Measurements from ENCODE around the gene WDR87.
"Not testable (repeated sequence)": the region's sequence is repeated elsewhere in the genome, so short reads cannot be mapped to it uniquely, and the experiment has no call there.

Gene WDR87

GRCh38 chr19:37929355-37929923 is 23.0 kb upstream of the WDR87 start:
- no peak for DNase-seq

GRCh38 chr19:37928527-37929286 is 22.3 kb upstream of the WDR87 start:
- DNase-seq = no peak

DNA sequence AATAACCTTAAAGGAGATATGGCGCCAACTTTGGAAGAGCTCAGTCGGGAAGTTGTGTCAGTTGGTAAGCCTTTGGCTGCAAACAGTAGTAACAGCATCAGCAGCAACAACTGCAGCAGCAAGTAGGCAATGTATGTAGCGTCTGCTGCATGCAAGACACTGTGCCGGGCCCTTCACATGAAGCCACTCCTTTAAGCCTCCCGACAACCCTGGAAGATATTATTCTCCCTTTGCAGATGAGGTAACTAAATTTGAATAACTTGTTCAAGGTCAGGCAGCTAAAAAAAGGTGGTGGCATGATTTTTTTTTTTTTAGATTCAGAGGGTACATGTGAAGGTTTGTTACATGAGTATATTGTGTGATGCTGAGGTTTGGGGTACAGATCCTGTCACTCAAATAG is 20.3 kb upstream of the WDR87 start:
- no peak for DNase-seq

DNA sequence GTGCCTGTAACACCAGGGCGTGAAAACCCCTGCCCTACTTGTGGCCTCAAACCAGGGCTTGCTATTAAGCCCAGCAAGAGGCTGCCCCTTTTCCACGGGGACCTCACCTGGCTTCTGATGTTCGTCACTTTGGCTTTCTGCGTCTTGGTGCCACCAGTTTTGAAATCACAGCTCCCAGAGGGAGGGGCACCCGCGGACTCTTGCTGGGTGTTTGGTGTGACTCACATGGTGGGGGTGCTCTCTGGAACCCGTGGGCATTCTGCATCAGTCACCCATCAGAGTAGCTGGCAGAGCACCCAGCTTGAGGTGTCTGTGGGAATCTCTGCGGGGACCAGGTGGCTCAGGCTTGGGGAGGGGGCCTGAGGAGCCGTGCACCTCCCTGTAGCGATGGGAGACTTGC is 19.9 kb upstream of the WDR87 start:
- DNase-seq = no peak

GRCh38 chr19:37925212-37925611 is 18.8 kb upstream of the WDR87 start:
- no peak for DNase-seq

- not testable (repeated sequence) for DNase-seq
Measured at GRCh38 chr19:37924573-37924972, 18.2 kb upstream of the WDR87 start.

DNA sequence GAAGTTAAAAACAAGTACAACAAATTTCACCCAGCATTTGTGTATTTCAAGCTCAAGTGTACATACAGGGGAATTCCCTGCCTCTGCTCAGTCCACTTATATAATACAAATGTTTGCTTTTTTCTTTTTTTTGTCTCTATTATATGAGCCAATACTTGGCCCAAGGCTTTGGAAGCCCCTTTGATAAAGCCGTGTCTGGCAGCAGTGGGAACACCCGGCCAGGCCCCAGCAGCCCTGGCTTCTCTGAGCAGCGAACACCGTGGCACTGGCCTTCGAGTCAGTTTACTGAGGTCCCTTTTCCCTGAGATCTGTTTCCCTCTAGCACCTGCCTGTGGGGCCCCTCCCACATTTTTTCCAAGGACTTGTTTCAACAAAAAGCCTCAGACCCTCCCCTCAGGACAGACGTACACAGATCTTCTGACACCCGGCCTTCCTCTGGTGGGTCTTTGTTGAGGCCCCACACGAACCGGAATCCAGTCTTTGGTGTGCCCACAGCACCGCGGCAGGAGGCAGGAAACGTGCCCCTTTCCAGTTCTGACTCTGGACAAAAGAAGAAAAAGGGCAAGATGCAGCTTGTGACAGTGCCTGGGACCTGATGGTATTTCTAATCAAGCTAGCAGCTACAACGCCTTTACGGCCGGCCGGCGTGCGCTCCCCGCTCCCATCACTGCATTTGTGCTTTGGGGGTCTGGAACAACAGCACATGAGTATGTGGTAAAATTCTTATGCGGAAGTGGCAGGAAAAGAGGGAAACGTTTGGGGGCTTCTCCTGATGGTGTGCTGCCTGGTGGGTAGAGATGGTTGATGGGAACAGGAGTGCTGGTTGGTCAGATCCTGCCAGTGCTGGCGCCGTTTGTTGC is 14.4 kb upstream of the WDR87 start:
- DNase-seq = no peak

- DNase-seq = no peak
Measured at GRCh38 chr19:37914908-37915307, 8.5 kb upstream of the WDR87 start.

DNA sequence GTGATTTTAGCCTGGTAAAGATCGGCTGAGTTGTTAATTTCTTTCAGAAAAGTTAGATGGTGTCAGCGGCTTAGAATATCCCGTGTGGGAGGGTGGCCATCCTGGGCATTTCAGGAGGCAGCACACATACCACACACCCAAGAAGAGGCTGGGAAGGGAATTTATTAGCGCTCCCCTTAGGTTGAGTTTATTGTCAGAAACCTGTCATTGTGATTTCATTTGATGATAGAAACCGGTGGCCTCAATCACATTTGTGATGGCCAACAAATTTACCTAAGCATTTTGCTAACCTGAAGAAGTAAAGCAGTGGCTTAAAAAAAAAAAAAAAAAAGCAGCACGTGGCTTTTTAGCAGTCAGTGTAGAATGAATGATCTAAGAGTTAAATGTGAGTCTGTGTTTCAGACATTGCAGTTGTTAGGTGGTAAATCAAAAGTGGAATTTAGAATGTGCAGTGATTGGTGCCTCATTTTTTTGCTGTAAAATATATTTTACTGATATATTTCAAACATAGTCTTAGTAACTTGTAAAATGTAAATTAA is 3.3 kb upstream of the WDR87 start:
- DNase-seq = no peak

DNA sequence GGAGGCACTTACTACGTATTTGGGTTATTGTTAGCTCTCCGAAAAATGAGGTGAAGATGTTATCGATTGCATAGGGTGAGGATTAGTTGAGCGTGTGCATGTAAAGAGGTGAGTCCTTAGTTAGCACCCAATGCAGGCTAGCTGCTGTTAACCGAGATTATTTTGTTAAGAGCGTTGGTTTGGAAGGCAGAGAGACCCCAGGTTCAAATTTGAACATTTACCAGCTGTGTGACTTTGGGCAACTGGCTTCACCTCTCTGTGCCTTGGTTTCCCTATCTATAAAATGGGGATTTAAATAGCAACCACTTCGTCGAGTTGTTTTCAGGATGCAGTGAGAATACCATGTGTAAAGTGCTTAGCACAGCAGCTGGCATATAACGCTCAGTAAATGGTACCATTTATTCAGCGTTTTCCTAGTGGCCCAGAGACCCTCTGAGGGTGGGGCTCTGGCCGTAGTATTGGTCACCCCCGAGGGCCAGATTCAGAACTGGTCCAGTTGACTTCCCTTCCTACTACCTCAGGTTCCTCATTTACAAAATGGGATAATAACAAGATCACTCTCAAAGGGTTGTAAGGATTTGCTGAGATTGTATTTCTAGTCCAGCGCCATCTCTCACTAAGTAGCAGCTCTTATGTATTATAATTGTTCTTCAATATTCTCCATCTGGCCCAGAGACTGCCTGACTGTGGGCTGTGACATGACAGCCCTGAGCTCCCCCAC is 1.5 kb upstream of the WDR87 start:
- DNase-seq = no peak

- peak; percentile 93 for DNase-seq
Measured at GRCh38 chr19:37906869-37907734, 708 bp upstream of the WDR87 start, which contains the start of gene SIPA1L3. Gene SIPA1L3, plus strand, starts transcription at chr19:37907208. Its CDS starts 174,358 bp downstream, at chr19:38081566.

DNA sequence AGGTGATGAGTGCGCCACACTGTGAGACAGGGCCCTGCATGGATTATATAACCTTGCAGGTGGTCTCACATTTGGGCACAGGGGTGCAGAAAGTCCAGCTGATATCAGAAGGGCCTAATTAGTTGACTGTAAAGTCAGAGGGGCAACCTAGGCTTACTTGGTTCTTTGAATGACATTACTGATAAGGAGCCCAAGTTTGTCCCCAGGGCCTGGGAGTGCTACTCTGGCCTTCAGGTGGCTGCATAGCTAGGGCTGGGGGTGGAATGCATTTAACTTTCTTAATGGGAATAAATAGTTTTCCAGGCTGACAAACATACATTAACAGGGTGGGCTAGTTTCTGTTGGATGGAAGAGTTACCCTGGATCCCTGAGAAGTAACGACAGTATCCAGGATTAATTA is 3.3 kb downstream of the WDR87 start:
- no peak for DNase-seq

DNA sequence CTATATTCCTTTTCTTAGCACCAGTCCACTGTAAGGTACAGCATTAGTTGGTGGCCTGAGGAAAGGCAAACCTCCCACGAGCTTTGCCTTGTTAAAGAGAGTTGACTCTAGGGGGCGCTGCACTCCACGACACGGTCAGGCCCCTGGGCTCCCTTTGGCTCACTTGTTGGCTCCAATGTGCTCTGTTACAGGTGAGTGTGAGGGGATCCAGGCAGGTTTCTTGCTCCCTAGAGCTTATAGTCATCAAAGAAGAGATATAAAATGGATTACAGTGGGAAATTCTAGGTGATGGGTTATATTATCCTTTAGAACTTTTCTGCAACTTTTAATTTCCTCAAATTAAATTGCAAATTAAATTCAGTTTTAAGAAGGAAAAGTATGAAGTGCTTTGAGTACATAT is 3.7 kb downstream of the WDR87 start:
- DNase-seq = peak; percentile 83

- no peak for DNase-seq
Measured at GRCh38 chr19:37899966-37900365, 6.4 kb downstream of the WDR87 start.

GRCh38 chr19:37899453-37899852 is 6.9 kb downstream of the WDR87 start:
- DNase-seq = no peak

DNA sequence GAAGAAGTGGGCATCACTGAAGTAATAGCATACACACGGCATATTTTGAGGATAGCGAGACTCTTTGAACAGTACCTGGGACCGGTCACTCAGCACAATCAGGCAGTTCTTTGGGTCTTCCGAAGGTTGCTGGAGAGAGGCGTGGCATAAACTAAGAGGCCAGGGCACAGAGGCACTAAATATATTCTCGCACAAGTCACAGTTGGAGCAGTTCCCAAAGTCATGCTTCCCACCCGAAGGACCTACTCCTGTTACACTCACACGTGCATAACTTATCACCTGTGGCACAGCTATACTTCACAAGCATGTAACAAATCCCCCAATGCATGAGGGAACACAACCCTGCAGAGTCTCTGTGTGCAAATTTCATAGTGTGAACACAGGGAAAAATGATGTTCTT is 10.2 kb downstream of the WDR87 start:
- DNase-seq = no peak

GRCh38 chr19:37893845-37894575 is 12.4 kb downstream of the WDR87 start:
- DNase-seq = no peak

- DNase-seq = no peak
Measured at GRCh38 chr19:37886571-37886970, 19.8 kb downstream of the WDR87 start.

DNA sequence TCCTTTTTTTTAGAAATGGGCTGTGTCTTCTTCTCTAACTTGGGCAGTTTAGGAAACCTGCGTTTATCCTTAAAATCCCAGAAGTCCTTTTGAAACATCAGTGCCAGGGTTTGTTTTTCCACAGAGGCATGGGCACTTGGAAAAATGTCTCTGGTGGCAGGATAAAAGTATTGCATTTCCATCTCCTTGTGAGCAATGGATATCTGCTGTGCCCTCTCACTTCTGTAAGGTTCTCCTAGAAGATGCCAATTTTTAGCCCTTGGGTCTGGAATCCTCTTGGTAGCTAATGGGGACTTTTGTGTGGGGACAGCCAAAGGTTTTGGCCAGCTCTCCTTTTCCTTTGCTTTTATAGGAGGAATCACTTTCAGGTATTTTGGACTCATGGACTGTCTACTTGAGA is 21.0 kb downstream of the WDR87 start:
- DNase-seq = no peak

DNA sequence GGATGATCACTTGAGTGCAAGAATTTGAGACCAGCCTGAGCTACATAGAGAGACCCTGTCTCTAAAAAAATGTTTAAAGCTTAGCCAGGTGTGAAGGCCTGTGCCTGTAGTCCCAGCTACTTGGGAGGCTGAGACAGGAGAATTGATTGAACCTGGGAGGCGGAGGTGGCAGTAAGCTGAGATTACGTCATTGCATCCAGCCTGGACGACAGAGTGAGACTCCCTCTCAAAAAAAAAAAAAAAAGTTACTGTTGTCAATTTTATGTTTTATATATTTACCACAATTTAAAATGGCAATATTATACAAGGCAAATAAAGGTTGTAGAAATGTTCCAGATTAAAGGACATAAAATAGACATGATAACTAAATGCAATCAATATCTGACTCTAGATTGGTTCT is 29.2 kb downstream of the WDR87 start:
- no peak for DNase-seq

- no peak for DNase-seq
Measured at GRCh38 chr19:37876032-37876431, 30.4 kb downstream of the WDR87 start.

Data from CD4-positive, alpha-beta T cell treated with Interleukin-10 for 1 hour (primary cell).